ENCODE results near the gene CFAP54.

Gene CFAP54

GRCh38 chr12:96766232-96766631 lies 276.9 kb downstream of the CFAP54 start:
- no peak for ATAC-seq

- ATAC-seq = no peak
Observed at GRCh38 chr12:96769400-96769799, 280.0 kb downstream of the CFAP54 start.

GRCh38 chr12:96770219-96771102 lies 281.1 kb downstream of the CFAP54 start:
- ATAC-seq = no peak

GRCh38 chr12:96773031-96773430 lies 283.7 kb downstream of the CFAP54 start:
- no peak for ATAC-seq

- ATAC-seq = no peak
Observed at GRCh38 chr12:96774496-96775256, 285.3 kb downstream of the CFAP54 start.

GRCh38 chr12:96776908-96777307 lies 287.5 kb downstream of the CFAP54 start:
- ATAC-seq = no peak

- no peak for ATAC-seq
Observed at GRCh38 chr12:96780330-96780729, 291.0 kb downstream of the CFAP54 start.

- no peak for ATAC-seq
Observed at GRCh38 chr12:96786791-96787190, 297.4 kb downstream of the CFAP54 start.

- no peak for ATAC-seq
Observed at GRCh38 chr12:96803969-96804368, 314.6 kb downstream of the CFAP54 start.

GRCh38 chr12:96806272-96806671 lies 316.9 kb downstream of the CFAP54 start:
- no peak for ATAC-seq

- no peak for ATAC-seq
Observed at GRCh38 chr12:96807741-96808140, 318.4 kb downstream of the CFAP54 start.

GRCh38 chr12:96808587-96808986 lies 319.2 kb downstream of the CFAP54 start:
- ATAC-seq = no peak

GRCh38 chr12:96809522-96809921 lies 320.1 kb downstream of the CFAP54 start:
- no peak for ATAC-seq

- ATAC-seq = no peak
Observed at GRCh38 chr12:96810057-96810456, 320.7 kb downstream of the CFAP54 start.

GRCh38 chr12:96810477-96810876 lies 321.1 kb downstream of the CFAP54 start:
- no peak for ATAC-seq

GRCh38 chr12:96811083-96811482 lies 321.7 kb downstream of the CFAP54 start:
- ATAC-seq = no peak

GRCh38 chr12:96812153-96812552 lies 322.8 kb downstream of the CFAP54 start:
- ATAC-seq = no peak

- ATAC-seq = no peak
Observed at GRCh38 chr12:96814200-96814599, 324.8 kb downstream of the CFAP54 start.

- no peak for ATAC-seq
Observed at GRCh38 chr12:96821592-96821991, 332.2 kb downstream of the CFAP54 start.

GRCh38 chr12:96822641-96823040 lies 333.3 kb downstream of the CFAP54 start:
- ATAC-seq = no peak

- ATAC-seq = no peak
Observed at GRCh38 chr12:96824074-96824837, 334.9 kb downstream of the CFAP54 start.

GRCh38 chr12:96824838-96825236 lies 335.5 kb downstream of the CFAP54 start:
- ATAC-seq = no peak

- ATAC-seq = no peak
Observed at GRCh38 chr12:96828169-96828789, 338.9 kb downstream of the CFAP54 start.
